Small intestine (tissue), 16 donors: ENCODE data around the gene CCDC180. TPM values are rescaled to one million over a fixed set of nuclear protein-coding genes. Genes with fewer than 3 reads are reported as not detected.
"Not testable (repeated sequence)": the region's sequence is repeated elsewhere in the genome, so short reads cannot be mapped to it uniquely, and the experiment has no call there.

ENCODE experiments used
- DNase-seq, 2 donors: peaks; one replicate each; pipeline versions ENCODE4 v3.0.0 to v3.0.0-alpha.2; 2013
- FAIRE-seq: peaks from 2 replicates; lab custom pipeline; 2012; peaks lifted over from hg19 to GRCh38; lab: Jason Lieb, UNC
- H3K27ac ChIP-seq, 3 donors: one replicate each; pipeline ENCODE4 v1.5.1; 2013; ENCODE audit warnings: low read length in 2 of 3, mild to moderate bottlenecking in 2 of 3, control low read depth in 1 of 3, inconsistent platforms in 1 of 3, low read depth in 1 of 3, moderate library complexity in 1 of 3
- H3K27me3 ChIP-seq, 3 donors: one replicate each; pipeline ENCODE4 v1.6.1; 2013; ENCODE audit warnings: low read length in 3 of 3, inconsistent platforms in 1 of 3; ENCODE audit not compliant: control insufficient read depth in 3 of 3, insufficient read depth in 3 of 3
- H3K36me3 ChIP-seq, 3 donors: one replicate each; pipeline ENCODE4 v1.6.1; 2013; ENCODE audit warnings: low read length in 3 of 3, inconsistent platforms in 1 of 3, low read depth in 1 of 3, mild to moderate bottlenecking in 1 of 3, moderate library complexity in 1 of 3; ENCODE audit not compliant: control insufficient read depth in 3 of 3, insufficient read depth in 2 of 3
- H3K4me1 ChIP-seq, 3 donors: one replicate each; pipeline ENCODE4 v1.6.1; 2013; ENCODE audit warnings: low read length in 2 of 3, inconsistent platforms in 1 of 3, low read depth in 1 of 3, mild to moderate bottlenecking in 1 of 3, moderate library complexity in 1 of 3; ENCODE audit not compliant: control insufficient read depth in 3 of 3, insufficient read depth in 2 of 3
- H3K4me3 ChIP-seq, 3 donors: one replicate each; pipeline ENCODE4 v1.5.1; 2013; ENCODE audit warnings: low read length in 3 of 3, control low read depth in 1 of 3, inconsistent platforms in 1 of 3, low read depth in 1 of 3, mild to moderate bottlenecking in 1 of 3, moderate library complexity in 1 of 3
- H3K9me3 ChIP-seq, 2 donors: one replicate each; pipeline ENCODE4 v1.6.1; 2013; ENCODE audit warnings: low read depth in 1 of 2, low read length in 1 of 2; ENCODE audit not compliant: control insufficient read depth in 2 of 2, insufficient read depth in 1 of 2
- WGBS, 3 donors: extraction: QIAGEN DNeasy Blood & Tissue Kit; methylation state at CpG; one replicate each; pipeline ENCODE4 v1.1.7; 2013; 5-methylcytosine and 5-hydroxymethylcytosine counted together
- long read RNA-seq, 10 donors: transcript quantifications; one replicate each; lab custom pipeline, GENCODE V29; 2026
- polyA plus RNA-seq, 4 donors: library from polyadenylated mRNA; stranded (reverse) in 3 of 4; unstranded in 1 of 4; fragments of 200-250 nt in 3 of 4; fragments of 120-200 nt in 1 of 4; gene quantifications; one replicate each; pipeline versions ENCODE4 v1.2.1 to v1.2.3, GENCODE V29; 2013
- donor health status: healthy with polysubstance abuse.
- donor health status: control.
- donor health status: control.
- donor health status: Bipolar disorder and iron deficiency.
- donor health status: healthy.

Gene CCDC180
- 1 to 10 TPM in 2 of 4 donors, not detected in 2; 1.5 to 7.7 TPM for polyA plus RNA-seq
- long read RNA-seq, donor 1, partial matches to known transcripts: 0 of 1 reads
- long read RNA-seq, donor 1, other reads (novel, unspliced or antisense): 0 of 1 reads
- long read RNA-seq, donor 2: 0 reads
- long read RNA-seq, donor 3, partial matches to known transcripts: 0 of 1 reads
- long read RNA-seq, donor 3, other reads (novel, unspliced or antisense): 0 of 1 reads
- long read RNA-seq, donor 4: 0 reads
- long read RNA-seq, donor 5: 0 reads
- long read RNA-seq, donor 6, partial matches to known transcripts: 0 of 1 reads
- long read RNA-seq, donor 6, other reads (novel, unspliced or antisense): 0 of 1 reads
- long read RNA-seq, donor 7, partial matches to known transcripts: 0 of 1 reads
- long read RNA-seq, donor 7, other reads (novel, unspliced or antisense): 0 of 1 reads
- long read RNA-seq, donor 8: 0 reads
- long read RNA-seq, donor 9: 0 reads
- long read RNA-seq, donor 10, partial matches to known transcripts: 0 of 1 reads
- long read RNA-seq, donor 10, other reads (novel, unspliced or antisense): 0 of 1 reads

DNA sequence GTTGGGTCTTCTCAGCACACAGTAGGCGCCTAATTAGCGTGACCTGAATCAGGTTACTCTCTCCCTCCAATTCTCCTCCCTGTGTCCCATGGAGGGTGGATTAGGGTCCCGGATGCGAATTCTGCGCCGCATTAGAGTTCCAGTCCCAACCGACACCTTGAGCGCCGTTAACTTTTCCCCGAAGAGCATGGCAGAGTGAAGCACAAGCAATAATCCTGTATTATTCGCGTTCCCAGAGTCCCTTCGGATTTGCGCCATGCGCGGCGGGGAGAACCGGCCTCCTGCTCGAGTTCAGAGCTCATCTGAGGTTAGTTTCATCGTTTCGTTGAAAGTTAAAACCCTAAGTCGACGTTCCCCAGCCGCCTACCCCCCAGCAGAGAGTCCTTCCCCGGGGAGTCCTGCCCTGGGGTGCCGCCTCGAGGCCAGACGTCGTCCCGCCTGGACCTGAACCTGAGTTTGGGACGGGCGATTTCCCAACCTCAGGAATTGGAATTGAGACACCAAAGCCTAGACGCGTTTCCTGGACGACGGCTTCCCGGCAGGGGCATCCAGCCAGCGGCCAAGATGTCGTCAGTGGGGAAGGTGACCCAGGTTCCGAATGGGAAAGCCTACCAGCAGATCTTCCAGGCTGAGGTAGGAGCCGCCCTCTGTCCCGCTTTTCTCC lies at the start of gene CCDC180:
Gene CCDC180 (plus strand): TSS at position 160 of the 664 bp plus-strand sequence. CDS start 405 bp downstream, at position 565.
- FAIRE-seq: no peak
- Histone ChIP-seq H3K36me3 (peaks cover 0 to 27% (median 0%) of the 10 kb centered on the region in 3 donors), H3K4me1 (peaks cover 0 to 5% (median 0%) of the 10 kb centered on the region in 3 donors), H3K4me3 (peak within 1 kb of the TSS in 2 of 3 donors; percentile 16 to 19), H3K27me3 (peaks cover 0 to 13% (median 0%) of the 10 kb centered on the region in 3 donors), H3K9me3 (peaks cover 0 to under 1% of the 10 kb centered on the region in 2 donors), H3K27ac (no peak within 1 kb of the TSS)
- DNase-seq: peak in 1 of 2 donors; percentile 30
- WGBS, 3 donors: 37 to 41% (median 37%) methylated on average over 42 of the region's 42 CpGs

DNA sequence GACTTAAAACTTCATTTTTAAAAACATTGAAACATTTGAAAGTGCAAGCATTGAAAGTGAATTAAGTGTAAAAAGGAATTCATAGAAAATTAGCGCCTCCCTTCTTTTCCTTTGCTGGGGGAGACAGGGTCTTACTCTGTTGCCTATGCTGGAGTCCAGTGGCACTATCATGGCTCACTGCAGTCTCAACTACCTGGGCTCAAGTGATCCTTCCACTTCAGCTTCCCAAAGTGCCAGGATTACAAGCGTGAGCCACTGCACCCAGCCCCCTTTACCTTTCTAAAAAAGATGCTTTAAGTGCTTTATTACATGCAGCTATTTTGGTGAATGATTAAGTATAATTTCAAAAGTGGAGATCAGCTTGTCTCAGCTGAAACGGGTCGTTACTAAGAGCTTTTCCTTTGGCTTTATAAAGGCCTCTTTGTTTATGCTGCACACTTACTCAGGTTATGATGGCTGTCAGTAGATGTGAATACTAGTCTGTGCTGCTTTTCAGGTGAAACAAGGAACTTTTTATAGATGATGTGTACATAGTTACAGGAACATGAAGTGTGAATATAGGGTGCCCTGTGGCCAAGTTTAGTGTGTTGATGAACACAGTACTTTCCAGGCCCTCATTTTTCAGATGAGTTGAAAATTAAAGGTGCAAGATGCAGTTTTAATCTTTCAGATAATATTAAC lies 47.5 kb upstream of the CCDC180 start:
- DNase-seq: peak in 1 of 2 donors; percentile 33

DNA sequence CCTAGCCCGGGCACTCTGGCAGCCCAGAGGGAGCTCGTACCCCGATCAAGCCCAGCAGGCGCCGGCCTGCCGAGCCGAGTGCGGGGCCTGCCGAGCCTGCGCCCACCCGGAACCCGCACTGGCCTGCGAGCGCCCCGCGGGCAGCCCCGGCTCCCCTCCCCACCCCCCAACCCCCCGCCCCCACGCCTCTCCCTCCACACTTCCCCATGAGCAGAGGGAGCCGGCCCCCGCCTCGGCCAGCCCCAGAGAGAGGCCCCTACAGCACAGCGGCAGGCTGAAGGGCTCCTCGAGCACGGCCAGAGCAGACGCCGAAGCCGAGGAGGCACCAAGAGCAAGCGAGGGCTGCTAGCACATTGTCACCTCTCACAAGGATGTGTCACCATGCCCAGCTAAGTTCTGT lies 36.2 kb upstream of the CCDC180 start:
- Histone ChIP-seq H3K9me3 (no peaks in the 10 kb centered on the region), H3K4me3 (no peak overlapping the region), H3K4me1 (no peaks in the 10 kb centered on the region), H3K27ac (no peak overlapping the region), H3K36me3 (peaks cover 0 to 1% (median 0%) of the 10 kb centered on the region in 3 donors), H3K27me3 (no peaks in the 10 kb centered on the region)
- DNase-seq (no peak), FAIRE-seq (no peak)
- WGBS, 3 donors: 88 to 94% (median 93%) methylated on average over 20 to 29 of the region's 29 CpGs

More for the DNA sequence above, 47.5 kb upstream of the CCDC180 start:
- not testable (repeated sequence) for FAIRE-seq, H3K36me3 ChIP-seq, H3K4me1 ChIP-seq, H3K9me3 ChIP-seq, H3K27me3 ChIP-seq, H3K27ac ChIP-seq, H3K4me3 ChIP-seq
- 29 to 75% (median 46%) methylated on average over 4 of the region's 4 CpGs for WGBS, 3 donors

DNA sequence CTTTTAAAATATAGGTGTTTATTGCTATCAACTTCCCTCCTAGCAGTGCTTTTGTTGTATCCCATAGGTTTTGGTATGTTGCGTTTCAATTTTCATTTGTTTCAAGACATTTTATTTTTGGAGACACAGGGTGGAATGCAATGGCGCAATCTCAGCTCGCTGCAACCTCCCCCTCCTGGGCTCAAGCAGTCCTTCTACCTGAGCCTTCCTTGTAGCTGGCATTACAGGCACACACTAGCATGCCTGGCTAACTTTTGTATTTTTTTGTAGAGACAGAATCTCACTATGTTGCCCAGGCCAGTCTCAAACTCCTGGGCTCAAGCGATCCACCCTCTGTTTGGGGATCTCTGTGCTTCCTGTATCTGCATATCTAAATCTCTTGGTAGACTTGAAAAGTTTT lies 35.4 kb upstream of the CCDC180 start:
- WGBS, 3 donors: 96 to 97% (median 97%) methylated on average over 4 of the region's 4 CpGs
- Histone ChIP-seq H3K4me1 (no peaks in the 10 kb centered on the region), H3K27ac (no peak overlapping the region), H3K9me3 (no peaks in the 10 kb centered on the region), H3K4me3 (no peak overlapping the region), H3K27me3 (no peaks in the 10 kb centered on the region), H3K36me3 (peaks cover 0 to 4% (median 0%) of the 10 kb centered on the region in 3 donors)
- FAIRE-seq (no peak), DNase-seq (no peak)

DNA sequence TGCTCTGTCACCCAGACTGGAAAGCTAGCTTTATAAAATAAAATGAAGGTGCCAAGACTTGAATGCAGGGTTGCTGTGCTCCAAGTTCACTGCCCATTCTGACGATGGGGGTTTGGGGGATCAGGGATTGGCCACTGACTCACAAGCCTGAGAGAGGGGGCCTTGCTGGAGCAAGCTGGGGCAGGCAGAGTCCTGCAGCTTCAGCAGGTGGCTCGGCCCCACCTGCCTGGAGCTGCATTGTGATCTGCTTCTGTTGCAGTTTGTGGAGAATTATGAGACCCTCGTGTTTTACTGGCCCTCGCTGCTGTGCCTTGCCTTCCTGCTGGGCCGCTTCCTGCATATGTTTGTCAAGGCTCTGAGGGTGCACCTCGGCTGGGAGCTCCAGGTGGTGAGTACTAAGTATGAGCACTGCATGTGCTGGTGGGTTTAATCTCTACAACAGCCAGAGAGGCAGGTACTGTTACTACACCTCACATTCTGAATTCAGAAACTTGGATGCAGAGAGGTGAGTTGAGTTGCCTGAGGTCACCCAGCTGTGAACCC lies 31.1 kb upstream of the CCDC180 start:
- peaks cover 0 to 17% (median 0%) of the 10 kb centered on the region in 3 donors for H3K36me3 ChIP-seq
- DNase-seq: no peak
- 80 to 87% (median 84%) methylated on average over 6 of the region's 6 CpGs for WGBS, 3 donors

DNA sequence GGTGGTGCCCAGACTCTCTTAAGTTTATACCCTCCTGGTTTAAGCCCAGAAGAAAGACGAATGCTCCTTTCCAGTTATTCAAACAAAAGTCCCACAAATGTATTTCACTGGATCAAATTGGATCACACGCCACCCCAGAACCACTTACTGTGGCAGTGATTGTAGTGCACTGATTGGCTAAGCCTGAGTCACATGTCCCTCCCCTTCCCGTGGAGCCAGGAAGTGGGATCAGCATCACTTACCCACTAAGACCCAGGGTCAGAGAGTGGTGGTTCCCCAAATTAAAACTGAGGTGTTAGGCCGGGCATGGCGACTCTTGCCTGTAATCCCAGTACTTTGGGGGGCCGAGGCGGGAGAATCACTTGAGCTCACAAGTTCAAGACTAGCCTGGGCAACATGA lies 29.5 kb upstream of the CCDC180 start:
- Histone ChIP-seq H3K9me3 (no peaks in the 10 kb centered on the region), H3K4me3 (no peak overlapping the region), H3K27ac (no peak overlapping the region), H3K4me1 (no peaks in the 10 kb centered on the region), H3K36me3 (peaks cover 0 to 17% (median 5%) of the 10 kb centered on the region in 3 donors), H3K27me3 (no peaks in the 10 kb centered on the region)
- WGBS, 3 donors: 95 to 97% (median 97%) methylated on average over 7 of the region's 7 CpGs
- FAIRE-seq (no peak), DNase-seq (no peak)

More for the DNA sequence above, 31.1 kb upstream of the CCDC180 start:
- Histone ChIP-seq H3K9me3 (no peaks in the 10 kb centered on the region), H3K27me3 (no peaks in the 10 kb centered on the region), H3K27ac (no peak overlapping the region), H3K4me1 (no peaks in the 10 kb centered on the region), H3K4me3 (no peak overlapping the region)
- no peak for FAIRE-seq

DNA sequence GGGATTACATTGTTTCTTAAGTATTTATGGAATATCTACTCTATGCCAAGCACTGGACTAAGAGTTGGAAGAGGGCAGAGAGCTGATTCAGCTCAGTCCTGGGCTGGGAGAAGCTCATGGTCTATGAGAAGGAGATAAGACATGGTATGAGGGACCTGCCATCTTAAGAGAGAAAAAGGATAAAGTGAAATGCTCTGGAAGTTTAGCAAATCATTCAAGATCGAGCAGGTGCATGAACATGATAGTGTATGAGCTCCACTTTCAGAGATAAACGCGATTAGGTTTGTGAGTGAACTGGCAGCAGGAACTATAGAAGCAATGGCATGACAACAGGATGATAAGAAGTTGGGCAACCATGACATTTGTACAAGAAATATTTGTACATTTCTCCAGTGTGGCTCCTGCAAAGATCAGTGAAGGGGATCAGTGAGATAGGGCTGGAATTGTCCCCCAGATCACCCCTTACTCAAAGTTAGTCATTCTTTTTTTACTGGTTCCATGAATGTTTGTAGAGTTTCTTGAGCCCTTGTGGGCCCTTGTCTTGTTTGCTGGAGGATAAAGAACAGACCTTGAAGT lies 26.6 kb upstream of the CCDC180 start:
- FAIRE-seq: no peak
- 85 to 94% (median 94%) methylated on average over 3 of the region's 3 CpGs for WGBS, 3 donors

More for the DNA sequence above, 26.6 kb upstream of the CCDC180 start:
- H3K4me1 ChIP-seq: no peaks in the 10 kb centered on the region
- H3K36me3 ChIP-seq: peaks cover 0 to 21% (median 7%) of the 10 kb centered on the region in 3 donors
- H3K27me3 ChIP-seq: no peaks in the 10 kb centered on the region
- DNase-seq: no peak
- no peaks in the 10 kb centered on the region for H3K9me3 ChIP-seq
- no peak overlapping the region for H3K4me3 ChIP-seq
- H3K27ac ChIP-seq: no peak overlapping the region
